Stimulated activated CD8-positive, alpha-beta memory T cell treated with anti-CD3 and anti-CD28 coated beads, Interleukin-7, amount 100 ng/mL, for 1 hour (primary cell): ENCODE data around the gene CCNL1.

ENCODE experiments used
- DNase-seq, 2 donors: peaks; one replicate each; pipeline ENCODE4 v3.0.0-alpha.2; 2020; ENCODE audit warnings: low read depth in 2 of 2

The CCNL1 gene

DNA sequence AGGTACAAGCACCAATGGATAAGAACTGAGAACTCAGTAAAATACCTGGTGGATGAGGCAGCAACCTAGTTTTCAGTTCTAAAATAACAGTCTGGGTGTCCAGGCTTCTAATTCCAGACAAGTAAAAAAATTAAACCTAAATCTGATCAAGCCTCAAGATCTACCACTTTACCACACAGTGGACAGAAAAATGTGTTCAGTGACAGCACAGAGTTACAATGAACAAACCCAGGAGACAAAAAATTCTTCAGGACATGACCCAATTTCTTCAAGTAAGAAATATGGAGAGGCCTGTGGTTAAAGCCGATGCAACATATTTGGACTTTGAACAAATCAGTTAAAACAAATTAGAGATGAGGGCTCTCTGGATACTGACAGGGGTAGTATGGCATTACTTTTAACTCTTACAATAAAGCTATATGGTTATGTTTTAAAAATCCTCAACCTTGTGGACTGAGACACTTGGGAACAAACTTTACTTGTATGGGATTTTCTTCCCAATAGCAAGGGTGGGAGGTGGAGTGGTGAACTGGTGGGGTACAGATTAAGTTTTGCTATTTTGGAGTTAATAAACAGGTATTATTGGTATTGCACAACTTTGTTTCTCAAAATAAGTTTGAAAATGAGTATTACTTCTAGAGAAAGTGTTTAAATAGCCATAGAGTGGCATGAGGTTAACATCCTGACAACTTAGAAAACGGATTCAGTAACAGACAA lies 14.2 kb downstream of the CCNL1 start:
- DNase-seq, result no peak

DNA sequence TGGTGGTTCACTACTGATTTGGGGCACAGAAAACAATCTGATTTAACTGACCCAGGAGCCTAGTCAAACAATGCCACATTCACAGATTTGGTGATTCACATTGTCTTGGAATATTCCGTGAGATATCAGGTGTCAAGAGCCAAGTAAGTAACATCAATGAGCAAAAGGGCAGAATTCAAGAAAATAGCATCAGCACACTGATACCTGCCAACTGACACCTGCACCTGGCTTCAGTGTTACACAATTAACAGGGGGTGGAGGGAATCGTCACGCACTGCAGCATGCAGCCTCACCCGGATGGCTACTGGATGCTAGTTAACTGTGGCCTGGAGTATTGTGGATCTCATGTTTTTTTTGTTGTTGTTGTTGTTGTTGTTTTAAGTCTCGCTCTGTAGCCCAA lies 17.6 kb downstream of the CCNL1 start:
- no peak for DNase-seq

DNA sequence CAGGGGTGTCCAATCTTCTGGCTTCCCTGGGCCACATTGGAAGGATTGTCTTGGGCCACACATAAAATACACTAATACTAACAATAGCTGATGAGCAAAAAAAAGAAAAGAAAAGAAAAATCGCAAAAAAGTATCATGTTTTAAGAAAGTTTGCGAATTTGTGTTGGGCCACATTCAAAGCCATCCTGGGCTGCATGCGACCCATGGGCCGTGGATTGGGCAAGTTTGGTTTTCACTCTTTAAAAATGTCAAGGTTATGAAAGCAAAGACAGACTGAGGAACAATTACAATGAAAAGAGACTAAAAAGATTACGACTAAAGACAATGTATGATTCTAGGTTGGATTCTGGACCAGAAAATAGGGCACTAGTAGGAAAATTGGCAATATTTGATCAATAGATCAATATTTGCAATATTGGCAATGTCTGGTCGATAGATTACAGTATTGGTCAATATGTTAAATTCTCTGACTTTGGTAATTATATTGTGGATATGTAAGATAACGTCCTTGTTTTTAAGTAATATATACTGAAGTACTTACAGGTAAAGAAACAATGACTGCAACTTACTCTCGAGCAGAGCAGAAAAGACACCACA lies 19.9 kb downstream of the CCNL1 start:
- DNase-seq, result no peak

DNA sequence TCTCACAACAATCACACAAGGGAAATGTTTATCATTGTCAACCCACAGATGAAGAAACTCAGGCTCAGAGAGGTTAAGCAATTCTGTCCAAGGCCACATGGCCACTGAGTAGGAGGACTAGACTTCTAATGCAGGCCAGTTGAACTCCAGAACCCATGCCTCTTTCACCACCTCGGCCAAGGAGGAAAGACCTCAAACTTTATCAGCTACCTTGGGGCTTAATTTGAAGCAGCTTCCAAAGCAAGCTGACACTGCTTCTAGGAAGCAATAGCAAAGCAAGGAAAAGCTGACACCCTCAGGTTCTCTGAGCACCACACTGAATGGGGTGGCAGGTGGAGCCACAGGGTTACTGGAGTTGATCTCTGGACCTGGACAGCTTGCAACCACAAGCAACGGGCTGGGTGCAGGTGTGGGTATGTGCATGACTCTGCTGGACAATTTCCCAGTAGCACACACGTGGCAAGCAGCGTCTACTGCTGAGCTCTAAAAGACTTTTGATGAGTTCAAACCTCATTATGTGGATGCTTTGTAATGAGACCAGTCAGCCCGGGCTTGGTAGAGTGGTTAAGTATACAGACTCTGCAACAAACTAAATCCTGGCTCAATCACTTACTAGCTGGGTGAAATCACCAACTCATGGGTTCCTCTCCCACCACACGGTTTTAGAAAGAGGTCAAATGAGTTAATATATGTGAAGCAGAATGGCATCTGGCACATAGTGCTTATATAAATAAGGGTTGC lies 23.1 kb downstream of the CCNL1 start:
- no peak for DNase-seq

DNA sequence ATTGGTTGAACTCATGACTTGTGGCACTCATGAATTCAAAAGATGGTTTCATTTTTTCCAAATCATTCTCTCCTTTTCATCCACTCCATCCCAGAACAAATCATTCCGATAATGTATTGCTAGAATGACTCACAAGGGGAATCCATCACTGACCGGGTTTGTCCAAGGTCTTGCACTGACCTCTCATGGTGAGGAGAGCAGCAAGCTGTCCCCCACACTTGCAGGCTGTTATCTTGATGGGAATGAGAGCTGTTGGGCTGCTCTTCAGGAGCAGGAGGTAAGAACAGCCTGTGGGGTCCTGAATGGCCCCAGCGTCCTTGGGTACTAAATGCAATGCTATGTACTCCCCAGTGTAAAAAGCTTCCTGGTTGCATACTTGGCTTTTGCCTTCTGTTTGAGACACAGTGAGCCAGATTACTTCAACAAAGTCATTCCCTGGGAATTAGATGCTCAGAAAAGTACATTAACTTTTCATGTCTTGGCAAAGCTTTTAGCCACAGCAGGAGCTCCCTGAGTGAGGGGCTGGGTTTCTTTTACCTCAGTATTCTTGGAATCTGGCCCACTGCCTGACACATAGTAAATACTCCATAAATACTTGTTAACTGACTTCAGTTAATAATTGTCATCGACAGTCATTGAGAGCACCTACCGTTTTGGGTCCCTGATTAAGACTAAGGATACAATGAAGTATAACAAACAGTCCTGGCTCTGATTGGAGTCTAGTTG lies 24.1 kb downstream of the CCNL1 start:
- no peak for DNase-seq

DNA sequence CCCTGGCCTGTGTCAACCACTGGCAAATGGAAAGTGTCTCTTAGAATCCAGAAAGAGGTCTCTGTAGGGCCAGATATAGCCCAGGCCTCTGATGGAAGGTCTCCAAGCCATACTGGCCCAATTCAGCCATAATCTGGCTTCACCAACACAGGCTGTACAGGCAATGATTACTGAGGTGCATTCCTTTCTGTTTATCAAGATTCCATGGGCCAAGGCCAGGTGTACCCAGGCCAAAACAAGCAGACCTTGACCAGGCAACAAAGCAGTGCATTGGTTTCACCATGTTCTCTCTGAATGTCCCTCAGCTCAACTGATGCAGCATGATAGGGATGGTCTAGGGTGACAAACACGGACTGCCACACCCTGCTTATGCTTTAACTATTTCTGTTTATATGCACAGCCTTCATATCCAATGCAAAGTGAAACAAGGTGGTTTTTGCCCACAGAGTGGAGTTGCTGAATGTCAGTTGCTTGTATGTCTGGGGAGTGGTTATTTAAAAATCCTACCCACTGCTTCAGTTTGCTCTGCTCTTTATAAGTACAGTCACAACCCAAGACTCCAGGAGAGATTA lies 25.2 kb downstream of the CCNL1 start:
- no peak for DNase-seq

DNA sequence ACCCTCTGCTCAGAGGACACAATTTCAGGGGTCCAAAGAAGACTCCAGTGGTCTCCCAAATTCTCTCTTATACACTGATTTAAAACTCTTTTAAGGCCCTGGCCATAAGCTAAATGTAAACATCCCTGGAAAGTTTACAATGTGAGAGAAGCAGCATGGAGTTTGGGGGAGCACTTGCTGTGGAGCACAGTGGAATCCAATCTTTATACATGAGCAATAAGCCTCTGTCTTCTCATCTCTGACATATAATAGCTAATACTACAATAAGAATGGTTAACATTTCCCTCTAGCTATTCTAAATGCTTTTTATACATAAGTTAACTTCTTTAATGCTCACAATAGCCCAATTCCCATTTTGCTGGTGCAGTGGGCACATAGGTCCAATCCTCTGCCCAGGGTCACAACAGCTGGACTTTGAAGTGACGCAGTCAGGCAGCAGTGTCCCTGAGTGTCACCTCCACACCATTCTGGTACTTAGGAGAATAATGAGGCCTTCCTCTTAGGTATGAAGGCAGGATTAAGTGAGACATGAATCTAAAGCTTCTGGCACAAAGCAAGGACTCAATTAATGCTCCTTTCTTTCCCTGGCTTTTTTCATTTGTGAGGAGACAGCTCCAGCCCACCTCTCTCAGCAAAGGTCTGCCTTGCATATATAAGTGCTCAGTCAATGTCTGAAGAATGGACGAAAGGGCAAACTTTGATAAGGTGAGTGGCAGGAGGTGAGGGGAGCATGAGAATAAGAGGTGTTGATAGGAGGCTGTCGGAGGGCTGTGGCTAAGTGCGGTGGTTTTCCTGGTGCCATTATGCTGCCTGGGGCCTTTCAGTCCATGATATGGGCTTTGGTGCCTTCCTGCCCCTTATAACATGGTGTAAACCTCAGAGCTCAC lies 26.3 kb downstream of the CCNL1 start:
- DNase-seq, result no peak

DNA sequence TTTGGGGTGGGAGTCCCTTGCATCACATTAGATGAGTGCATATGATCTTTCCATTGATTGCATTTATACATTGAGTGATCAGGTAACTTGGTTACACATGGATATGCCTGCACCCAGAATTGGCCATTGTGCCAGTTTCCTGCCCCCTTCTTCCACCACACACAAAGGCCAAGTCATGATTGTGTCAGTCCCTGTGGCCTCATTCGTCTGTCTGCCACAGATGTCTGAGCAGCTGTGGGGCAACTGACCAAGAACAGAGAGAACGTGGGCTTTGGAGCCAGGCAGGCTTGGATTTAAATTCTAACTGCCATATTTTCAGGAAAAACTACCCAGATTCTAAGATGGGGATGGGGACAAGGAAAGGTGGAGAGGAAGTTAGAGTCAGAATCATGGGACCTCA lies 27.0 kb downstream of the CCNL1 start:
- DNase-seq, result no peak

DNA sequence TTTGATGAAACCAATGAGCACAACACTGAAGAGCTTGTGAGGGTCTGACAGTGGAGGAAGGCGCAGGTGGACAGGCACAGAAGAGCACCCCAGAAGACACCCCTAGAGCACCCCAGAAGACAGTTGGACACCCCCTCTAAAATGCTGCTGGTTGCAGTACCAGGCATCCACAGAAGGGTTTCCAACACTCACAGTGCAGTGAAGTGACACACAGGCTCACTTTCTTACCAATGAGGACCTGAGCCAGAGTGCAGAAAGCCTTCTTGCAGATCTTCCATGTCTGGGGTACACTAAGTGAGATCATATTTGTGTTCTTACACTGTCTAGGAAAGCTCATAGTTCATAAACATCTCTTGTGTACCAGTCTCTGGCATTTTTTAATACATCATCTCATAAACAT lies 27.6 kb downstream of the CCNL1 start:
- no peak for DNase-seq

DNA sequence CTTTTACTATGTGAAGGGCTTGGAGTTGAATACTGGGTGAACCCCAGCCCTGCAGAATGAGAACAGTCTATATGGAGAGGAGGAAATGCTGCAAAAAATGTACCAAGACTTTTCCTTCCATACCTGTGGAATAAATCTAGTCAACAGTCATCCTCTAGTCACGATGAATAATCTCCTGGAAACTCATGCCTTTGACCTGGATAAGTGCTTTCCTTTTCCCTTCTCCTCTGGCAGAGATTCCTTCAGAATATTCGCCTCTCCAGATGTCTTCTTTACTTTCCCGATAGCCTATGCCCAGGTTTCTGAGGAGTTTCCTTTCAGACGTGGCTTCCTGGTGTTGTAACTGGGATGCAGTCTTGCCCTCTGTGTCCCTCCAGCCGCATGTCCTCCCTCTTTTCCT lies 28.1 kb downstream of the CCNL1 start:
- no peak for DNase-seq

DNA sequence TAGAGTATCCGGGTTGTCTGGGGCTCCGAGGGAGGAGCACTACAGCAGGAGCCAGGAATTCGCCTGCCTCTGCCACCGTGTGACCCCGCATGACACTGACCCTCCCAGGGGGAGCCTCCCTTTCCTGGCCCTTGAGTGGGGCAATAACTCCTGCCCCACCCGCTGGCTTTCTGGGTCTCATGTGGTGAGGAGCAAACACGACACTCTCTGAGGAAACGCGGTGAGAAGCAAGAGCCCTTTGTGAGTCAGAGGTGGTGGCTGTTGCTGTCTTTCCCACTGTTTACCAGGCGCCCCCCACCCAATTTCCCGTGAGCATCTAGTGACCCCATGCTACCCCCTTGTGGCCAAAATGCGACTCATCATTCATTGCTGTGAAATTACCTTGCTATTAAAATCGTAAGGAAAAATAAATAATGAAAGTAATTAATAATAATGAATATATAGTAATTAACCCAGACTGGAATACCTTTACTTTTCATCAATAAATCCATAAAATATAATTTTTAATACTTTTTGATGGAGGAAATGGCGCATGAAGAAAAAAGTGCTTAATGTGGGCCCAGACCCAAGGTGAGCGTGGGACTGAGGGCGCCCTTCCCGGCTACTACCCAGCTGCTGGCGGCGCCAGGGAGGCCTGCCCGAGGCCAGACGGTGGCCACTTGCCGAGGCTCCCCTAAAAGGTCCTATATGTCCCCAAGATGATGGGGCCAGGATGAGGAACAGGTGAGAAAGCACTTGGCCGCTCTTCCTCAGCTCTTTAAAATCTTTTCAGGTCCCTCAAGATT lies 29.3 kb downstream of the CCNL1 start:
- peak; percentile 29 to 48 for DNase-seq

DNA sequence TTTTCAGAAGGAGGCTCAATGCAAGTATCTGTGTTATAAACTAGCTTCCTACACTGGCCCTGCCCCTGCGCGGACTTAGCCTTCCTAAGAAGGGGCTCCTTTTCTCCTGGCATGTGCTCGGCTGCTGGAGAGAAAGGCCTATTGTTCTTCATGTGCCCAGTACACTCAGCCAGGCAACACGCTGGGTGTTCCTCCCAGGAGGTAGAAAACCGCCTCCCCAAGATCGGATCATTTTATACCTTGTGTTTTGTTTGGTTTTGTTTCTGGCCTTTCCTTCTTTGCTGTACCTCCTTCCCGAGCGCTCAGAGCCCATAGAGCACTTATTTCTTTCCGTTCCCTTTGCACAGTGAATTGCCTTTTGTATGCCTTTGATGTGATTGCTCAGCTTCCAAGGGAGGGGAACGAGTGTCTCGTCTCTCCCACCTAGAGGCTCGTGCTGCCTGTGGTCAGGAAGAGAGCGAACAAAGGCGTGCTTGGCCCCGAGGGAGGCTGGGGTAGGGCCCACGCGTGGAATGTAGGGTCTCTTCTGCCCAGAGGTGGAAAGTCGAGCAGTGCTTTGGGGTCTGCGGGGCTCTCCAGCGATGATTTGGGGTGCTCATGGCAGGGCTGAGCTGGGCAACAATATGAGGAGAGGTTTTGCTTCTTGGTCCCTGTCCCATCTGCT lies 30.0 kb downstream of the CCNL1 start:
- DNase-seq, result no peak

DNA sequence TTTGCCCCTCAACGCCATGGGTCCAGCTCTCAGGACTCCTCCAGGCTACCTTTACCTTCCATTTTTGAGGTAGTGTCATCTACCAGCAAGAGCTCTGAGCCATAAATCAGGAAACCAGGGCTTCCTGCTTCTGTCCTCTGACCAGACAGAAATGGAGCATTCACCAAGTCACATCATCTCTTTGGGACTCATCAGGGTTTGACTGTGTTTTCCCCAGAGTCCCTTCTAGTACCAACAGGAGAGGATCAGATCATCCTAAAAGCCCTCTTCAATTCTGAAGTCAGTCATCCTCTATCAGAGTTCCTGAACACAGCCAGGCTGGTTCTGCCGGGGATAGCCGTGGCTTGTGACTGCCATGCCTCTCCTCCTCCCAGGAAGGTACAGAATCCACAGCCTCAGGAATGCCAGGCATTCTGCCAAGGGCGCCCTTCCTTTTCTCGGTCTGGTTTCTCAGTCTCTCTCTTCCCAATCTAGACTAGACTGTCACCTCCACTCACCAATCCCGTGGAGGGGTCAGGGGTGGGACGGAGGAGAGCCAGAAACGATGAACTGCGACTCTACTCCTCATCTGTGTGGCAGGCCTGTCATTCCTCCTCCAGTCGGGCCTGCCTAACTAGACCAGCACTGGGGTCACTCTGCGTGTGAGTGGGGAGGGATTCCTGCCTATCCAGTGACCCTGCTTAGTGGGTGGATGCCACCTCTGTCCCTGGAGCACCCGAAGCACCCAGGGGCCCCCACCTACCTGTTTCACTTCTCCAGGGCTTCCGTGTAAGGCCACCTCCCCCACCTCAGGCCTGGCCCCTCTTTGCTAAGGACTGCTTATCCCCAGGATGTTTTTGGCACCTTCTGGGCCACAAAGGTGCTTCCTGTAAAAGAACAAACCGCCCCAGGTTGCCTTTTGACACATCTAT lies 30.9 kb downstream of the CCNL1 start:
- no peak for DNase-seq

DNA sequence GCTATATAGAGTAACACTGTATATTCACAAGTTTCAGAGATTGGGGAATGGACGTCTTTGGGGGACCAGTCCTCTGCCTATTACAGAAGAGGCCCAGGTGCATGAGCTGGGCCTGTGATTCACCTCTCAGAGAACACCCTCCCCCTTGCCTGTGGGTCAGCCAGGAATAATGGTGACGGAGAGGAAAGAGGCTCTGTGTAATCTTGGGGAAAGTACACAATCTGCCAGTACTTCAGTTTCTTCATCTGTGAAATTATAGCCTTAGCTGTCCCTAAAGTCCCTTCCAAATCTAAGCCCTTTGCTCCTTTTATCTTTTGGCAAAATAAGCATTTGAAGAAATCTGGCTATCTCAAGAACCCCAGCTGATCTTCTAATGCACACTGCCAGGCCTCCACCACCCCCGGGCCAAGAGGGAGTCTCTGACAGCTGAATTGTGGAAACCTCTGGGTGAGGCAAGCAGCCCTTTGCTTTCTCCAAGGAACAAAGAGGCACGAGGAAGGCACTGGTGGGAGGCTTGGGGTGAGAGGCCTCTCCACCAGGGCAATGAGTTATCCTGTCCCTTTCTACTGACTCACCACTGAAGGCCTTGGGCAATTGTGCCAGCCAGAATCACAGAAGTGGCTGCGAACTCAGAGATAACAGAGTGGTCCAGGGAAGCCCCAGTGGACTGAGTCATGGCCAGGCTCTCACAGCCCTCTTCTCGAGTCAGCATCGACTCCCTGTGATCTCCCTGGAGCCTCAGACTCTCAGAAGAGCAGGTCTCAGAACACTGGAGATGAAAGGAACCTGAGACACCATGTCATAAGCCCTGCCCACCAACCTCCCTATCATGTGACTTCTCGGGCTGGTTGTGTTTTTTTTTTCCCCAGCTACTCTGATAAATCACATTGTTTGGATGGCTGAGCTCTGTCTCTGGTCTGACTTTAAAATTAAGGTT lies 31.8 kb downstream of the CCNL1 start:
- peak; percentile 20 to 29 for DNase-seq

DNA sequence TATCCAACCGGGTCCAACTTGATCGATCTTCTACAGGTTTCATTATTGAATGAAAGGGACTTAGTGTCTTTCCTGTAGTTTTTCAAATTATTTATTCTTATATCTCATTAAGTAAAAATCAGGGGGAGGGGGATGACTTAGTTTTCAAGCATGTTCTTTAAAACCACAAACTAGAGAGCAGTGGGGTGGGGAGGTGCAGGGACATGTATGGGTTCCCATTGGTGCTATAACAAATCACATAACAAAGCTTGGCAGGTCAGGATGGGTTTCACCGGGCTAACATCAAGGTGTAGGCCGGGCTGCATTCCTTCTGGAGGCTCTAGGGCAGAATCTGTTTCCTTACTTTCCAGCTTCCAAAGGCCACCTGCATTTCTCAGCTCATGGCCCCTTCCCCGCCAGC lies 32.7 kb downstream of the CCNL1 start:
- no peak for DNase-seq

DNA sequence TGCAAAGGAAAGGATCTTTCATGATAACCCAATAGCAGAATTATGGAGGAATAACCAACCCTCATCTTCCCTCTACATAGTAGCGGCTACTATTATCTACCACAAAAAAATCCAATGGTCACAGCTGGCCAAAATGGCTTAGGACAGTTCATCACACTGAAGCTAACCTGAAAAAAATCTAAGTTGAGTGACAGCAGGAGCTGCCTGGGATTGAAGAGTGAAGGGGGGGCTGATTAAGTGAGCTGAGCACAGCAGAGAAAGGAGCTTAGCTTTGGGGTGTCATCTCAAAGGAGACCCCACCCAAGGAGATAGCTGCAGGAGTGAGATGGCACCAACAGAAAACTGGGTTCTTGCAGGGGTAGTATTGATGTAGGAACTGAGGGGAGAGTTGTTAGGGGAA lies 33.6 kb downstream of the CCNL1 start:
- no peak for DNase-seq

DNA sequence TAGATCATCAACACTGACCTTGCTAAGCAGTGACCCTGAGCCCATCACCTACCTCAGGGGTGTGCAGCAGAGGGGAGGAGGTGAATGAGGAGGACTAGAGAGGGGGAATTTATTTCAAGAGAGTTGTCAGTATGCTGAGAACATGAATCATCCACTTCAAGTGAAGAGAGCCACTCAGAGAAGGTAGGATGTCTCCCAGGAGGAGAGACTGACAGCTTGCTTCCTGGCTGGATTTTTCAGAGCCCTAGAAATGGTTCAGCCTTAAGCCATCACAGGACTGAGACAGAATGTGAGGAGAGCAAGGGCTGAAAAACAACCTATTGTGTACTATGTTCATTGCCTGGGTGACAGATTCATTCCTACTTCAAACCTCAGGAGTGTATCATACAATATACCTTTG lies 34.8 kb downstream of the CCNL1 start:
- DNase-seq, result no peak

DNA sequence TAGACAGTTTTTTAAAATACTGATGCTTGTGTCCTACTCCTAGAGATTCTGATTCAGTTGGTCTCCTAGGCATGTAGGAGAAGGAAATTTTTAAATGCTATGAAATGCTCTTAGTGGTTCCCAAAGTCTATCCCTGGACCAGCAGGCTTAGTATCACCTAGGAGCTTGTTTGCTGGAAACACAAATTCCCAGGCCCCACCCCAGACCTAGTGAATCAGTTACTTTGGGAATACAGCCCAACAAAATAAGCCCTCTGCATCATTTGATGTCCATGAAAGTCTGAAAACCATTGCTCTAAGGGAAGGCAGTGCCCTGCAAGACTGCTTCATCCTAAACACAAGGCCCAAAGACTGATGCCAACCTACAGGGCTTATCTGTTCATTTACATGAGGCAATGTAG lies 36.3 kb downstream of the CCNL1 start:
- no peak for DNase-seq
